Activated CD8-positive, alpha-beta memory T cell treated with anti-CD3 and anti-CD28 coated beads for 1 hour (primary cell): ENCODE data around the gene MAP7.
"Not testable (repeated sequence)": the region's sequence is repeated elsewhere in the genome, so short reads cannot be mapped to it uniquely, and the experiment has no call there.

Experiments
- DNase-seq, 2 donors: peaks; one replicate each; pipeline ENCODE4 v3.0.0-alpha.2; 2020; ENCODE audit warnings: low read depth in 1 of 2; ENCODE audit errors: extremely low read depth in 1 of 2

The MAP7 gene

GRCh38 chr6:136315594-136315993, 234.6 kb downstream of the MAP7 start:
- no peak for DNase-seq

- no peak for DNase-seq
Observed at GRCh38 chr6:136312975-136313374, 237.2 kb downstream of the MAP7 start.

GRCh38 chr6:136309729-136310311, 240.4 kb downstream of the MAP7 start:
- DNase-seq = no peak

- DNase-seq = no peak
Observed at GRCh38 chr6:136309171-136309570, 241.1 kb downstream of the MAP7 start.

GRCh38 chr6:136308469-136308868, 241.8 kb downstream of the MAP7 start:
- not testable (repeated sequence) for DNase-seq

GRCh38 chr6:136307351-136307750, 242.9 kb downstream of the MAP7 start:
- DNase-seq = no peak

- no peak for DNase-seq
Observed at GRCh38 chr6:136306466-136306865, 243.8 kb downstream of the MAP7 start.

GRCh38 chr6:136304410-136304809, 245.8 kb downstream of the MAP7 start:
- no peak for DNase-seq

GRCh38 chr6:136303516-136303915, 246.7 kb downstream of the MAP7 start:
- no peak for DNase-seq

- DNase-seq = no peak
Observed at GRCh38 chr6:136294621-136295020, 255.6 kb downstream of the MAP7 start.
